ENCODE data around the gene ATP5F1D.

- TF ChIP-seq POLR2A (IDR thresholded peaks at IDR 0.05; ENCODE audit: low read length) (no peak), GATA1 (IDR thresholded peaks at IDR 0.05; ENCODE audit: low read depth, low read length) (no peak)
These were observed 2.5 kb downstream of the ATP5F1D start for GRCh38 chr19:1243768-1244692.

Data from erythroblast (primary cell).